SU-DHL-6 (cell line): ENCODE measurements around the gene RAD9B.
"Not testable (repeated sequence)": the region's sequence is repeated elsewhere in the genome, so short reads cannot be mapped to it uniquely, and the experiment has no call there.

Source experiments
- H2AFZ ChIP-seq: fragments of 200-600 bp; sonication (generic); 2 replicates; pipeline ENCODE4 v1.6.1; 2014; ENCODE audit warnings: low read depth, mild to moderate bottlenecking, moderate library complexity, mixed read lengths, antibody characterized with exemption, low read length; ENCODE audit not compliant: severe bottlenecking
- H3F3A ChIP-seq: fragments of 200-600 bp; shearing (Covaris generic); 2 replicates; pipeline ENCODE4 v1.6.0; 2016; ENCODE audit warnings: antibody characterized with exemption, mild to moderate bottlenecking; ENCODE audit not compliant: insufficient read depth
- H3K27ac ChIP-seq: fragments of 200-600 bp; sonication (generic); 2 replicates; pipeline ENCODE4 v1.5.1; 2016; ENCODE audit warnings: low read depth, mild to moderate bottlenecking, low read length, moderate library complexity, mixed read lengths
- H3K27me3 ChIP-seq: fragments of 200-600 bp; sonication (generic), shearing (Covaris generic); 2 replicates; pipeline ENCODE4 v1.6.0; 2014; ENCODE audit warnings: mild to moderate bottlenecking, low read length
- H3K36me3 ChIP-seq: fragments of 200-600 bp; sonication (generic); 2 replicates; pipeline ENCODE4 v1.6.1; 2014; ENCODE audit warnings: mild to moderate bottlenecking, low read length, mixed read lengths
- H3K4me2 ChIP-seq: fragments of 300-600, 200-600 bp; shearing (Covaris generic), sonication (generic); 2 replicates; pipeline ENCODE4 v1.6.0; 2014; ENCODE audit warnings: low read length, low read depth, mild to moderate bottlenecking; ENCODE audit not compliant: poor library complexity, severe bottlenecking
- H3K4me3 ChIP-seq: fragments of 200-600 bp; sonication (generic); 2 replicates; pipeline ENCODE4 v1.5.1; 2014; ENCODE audit warnings: antibody characterized with exemption, low read length, mild to moderate bottlenecking, mixed read lengths; ENCODE audit not compliant: insufficient read depth, poor library complexity, severe bottlenecking
- H3K79me2 ChIP-seq: fragments of 200-600 bp; sonication (generic); 2 replicates; pipeline ENCODE4 v1.6.1; 2014; ENCODE audit warnings: mild to moderate bottlenecking, low read length, moderate library complexity; ENCODE audit not compliant: insufficient read depth
- H3K9ac ChIP-seq: fragments of 200-600 bp; sonication (generic); 2 replicates; pipeline ENCODE4 v1.7.0; 2014; ENCODE audit warnings: mild to moderate bottlenecking, low read length
- H3K9me2 ChIP-seq: fragments of 200-600 bp; sonication (generic); replicated peaks from 2 replicates; pipeline ENCODE4 v1.6.1; 2014; ENCODE audit warnings: low read length; ENCODE audit not compliant: insufficient read depth
- H3K9me3 ChIP-seq: fragments of 200-600 bp; sonication (generic); 2 replicates; pipeline ENCODE4 v1.6.1; 2014; ENCODE audit warnings: low read length, mixed read lengths; ENCODE audit not compliant: insufficient read depth
- H4K20me1 ChIP-seq: fragments of 200-600 bp; sonication (generic); 2 replicates; pipeline ENCODE4 v1.6.1; 2014; ENCODE audit warnings: low read depth, mild to moderate bottlenecking, antibody characterized with exemption, low read length, moderate library complexity, mixed read lengths
- EZH2phosphoT487 ChIP-seq: fragments of 200-600 bp; sonication (generic), shearing (Covaris generic); conservative IDR thresholded peaks from 2 replicates; pipeline ENCODE4 v1.6.1; 2018; ENCODE audit warnings: mild to moderate bottlenecking, antibody characterized with exemption, low read length, moderate library complexity, mixed read lengths
- TF ChIP-seq, protein P1 (sequence below): fragments of 200-600 bp; sonication (generic); IDR thresholded peaks from one replicate; pipeline ENCODE4 v1.5.1; 2017; ENCODE audit warnings: antibody characterized with exemption, mild to moderate bottlenecking, low read length, moderate library complexity; ENCODE audit not compliant: insufficient read depth, poor library complexity, severe bottlenecking

RAD9B gene

DNA sequence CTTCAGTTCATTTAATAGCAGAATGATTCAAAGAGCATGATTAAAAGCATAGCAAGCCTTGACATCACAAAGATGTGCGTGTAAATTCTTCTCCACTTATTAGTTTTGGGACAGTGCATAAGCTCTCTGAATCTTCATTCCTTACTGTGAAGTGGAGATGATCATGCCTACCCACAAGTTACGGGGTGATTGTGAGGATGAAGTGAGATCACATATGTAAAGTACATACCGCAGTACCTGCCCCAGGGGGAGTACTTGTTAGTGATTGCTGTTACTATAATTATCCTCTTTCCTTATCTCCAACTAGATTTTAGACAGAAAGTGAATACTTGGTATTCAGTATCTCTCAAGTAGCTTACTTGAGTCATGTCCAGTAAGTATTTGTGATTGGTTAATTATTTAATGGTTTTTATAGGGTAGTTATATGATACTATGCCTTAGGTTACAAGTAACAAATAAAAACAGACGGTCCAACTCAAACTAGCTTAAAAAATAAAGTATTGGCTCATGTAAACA lies 6.0 kb downstream of the RAD9B start:
- no peaks in the 10 kb centered on the region for H3K79me2 ChIP-seq
- no peak overlapping the region for H2AFZ ChIP-seq
- H3K9me3 ChIP-seq, result no peaks in the 10 kb centered on the region
- no peaks in the 10 kb centered on the region for H3K27me3 ChIP-seq
- H3F3A ChIP-seq, result peaks cover 8% of the 10 kb centered on the region
- no peak overlapping the region for H3K27ac ChIP-seq
- H3K36me3 ChIP-seq, result no peaks in the 10 kb centered on the region
- H4K20me1 ChIP-seq, result no peaks in the 10 kb centered on the region
- no peak overlapping the region for H3K4me2 ChIP-seq
- H3K9ac ChIP-seq, result no peak overlapping the region
- no peak for TF ChIP-seq EZH2phosphoT487
- TF ChIP-seq, protein P1, sequence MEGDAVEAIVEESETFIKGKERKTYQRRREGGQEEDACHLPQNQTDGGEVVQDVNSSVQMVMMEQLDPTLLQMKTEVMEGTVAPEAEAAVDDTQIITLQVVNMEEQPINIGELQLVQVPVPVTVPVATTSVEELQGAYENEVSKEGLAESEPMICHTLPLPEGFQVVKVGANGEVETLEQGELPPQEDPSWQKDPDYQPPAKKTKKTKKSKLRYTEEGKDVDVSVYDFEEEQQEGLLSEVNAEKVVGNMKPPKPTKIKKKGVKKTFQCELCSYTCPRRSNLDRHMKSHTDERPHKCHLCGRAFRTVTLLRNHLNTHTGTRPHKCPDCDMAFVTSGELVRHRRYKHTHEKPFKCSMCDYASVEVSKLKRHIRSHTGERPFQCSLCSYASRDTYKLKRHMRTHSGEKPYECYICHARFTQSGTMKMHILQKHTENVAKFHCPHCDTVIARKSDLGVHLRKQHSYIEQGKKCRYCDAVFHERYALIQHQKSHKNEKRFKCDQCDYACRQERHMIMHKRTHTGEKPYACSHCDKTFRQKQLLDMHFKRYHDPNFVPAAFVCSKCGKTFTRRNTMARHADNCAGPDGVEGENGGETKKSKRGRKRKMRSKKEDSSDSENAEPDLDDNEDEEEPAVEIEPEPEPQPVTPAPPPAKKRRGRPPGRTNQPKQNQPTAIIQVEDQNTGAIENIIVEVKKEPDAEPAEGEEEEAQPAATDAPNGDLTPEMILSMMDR, result no peak
- H3K4me3 ChIP-seq, result no peak overlapping the region
- H3K9me2 ChIP-seq, result no peaks in the 10 kb centered on the region

DNA sequence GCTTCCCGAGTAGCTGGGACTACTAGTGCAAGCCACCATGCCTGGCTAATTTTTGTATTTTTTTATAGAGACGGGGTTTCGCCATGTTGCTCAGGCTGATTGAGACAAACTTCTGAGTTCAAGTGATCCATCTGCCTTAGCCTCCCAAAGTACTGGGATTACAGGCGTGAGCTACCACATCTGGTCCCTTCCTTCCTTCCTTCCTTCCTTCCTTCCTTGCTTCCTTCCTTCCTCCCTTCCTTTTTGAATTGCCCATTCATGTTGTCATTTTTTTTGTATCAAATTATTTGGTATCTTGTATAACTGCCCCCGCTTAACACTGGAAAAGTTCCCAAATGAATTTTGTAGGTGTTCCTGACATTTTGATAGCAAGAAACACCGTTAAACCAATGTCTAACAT lies 11.7 kb downstream of the RAD9B start:
- no peak overlapping the region for H3K4me3 ChIP-seq
- H2AFZ ChIP-seq, result no peak overlapping the region
- no peaks in the 10 kb centered on the region for H3F3A ChIP-seq
- no peak overlapping the region for H3K27ac ChIP-seq
- H3K9me2 ChIP-seq, result no peaks in the 10 kb centered on the region
- H3K27me3 ChIP-seq, result no peaks in the 10 kb centered on the region
- H3K4me2 ChIP-seq, result no peak overlapping the region
- H3K79me2 ChIP-seq, result no peaks in the 10 kb centered on the region
- no peaks in the 10 kb centered on the region for H4K20me1 ChIP-seq
- no peak for TF ChIP-seq EZH2phosphoT487
- TF ChIP-seq, protein P1, result no peak
- no peaks in the 10 kb centered on the region for H3K36me3 ChIP-seq
- no peak overlapping the region for H3K9ac ChIP-seq
- no peaks in the 10 kb centered on the region for H3K9me3 ChIP-seq

DNA sequence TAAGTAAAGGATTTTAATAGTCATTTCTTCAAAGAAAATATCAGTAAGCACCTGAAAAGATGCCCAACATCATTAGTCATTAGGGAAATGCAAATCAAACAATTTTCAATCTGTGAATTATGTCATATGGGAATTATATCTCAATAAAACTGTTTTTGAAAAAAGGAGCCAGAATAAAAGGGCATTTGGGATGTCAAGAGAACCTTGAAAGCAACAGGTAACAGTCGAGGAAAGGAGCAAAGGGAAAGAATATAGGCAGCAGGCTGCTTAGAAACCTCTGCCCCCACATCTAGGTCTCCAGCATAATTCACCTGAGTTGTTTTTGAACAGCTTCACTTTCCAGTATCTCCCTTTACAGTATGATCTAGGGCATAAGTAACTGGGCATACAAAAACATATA lies 12.2 kb downstream of the RAD9B start:
- H3K27ac ChIP-seq, result no peak overlapping the region
- H2AFZ ChIP-seq, result no peak overlapping the region
- no peaks in the 10 kb centered on the region for H3K36me3 ChIP-seq
- no peaks in the 10 kb centered on the region for H3F3A ChIP-seq
- no peaks in the 10 kb centered on the region for H3K27me3 ChIP-seq
- H3K4me2 ChIP-seq, result no peak overlapping the region
- no peak overlapping the region for H3K9ac ChIP-seq
- no peaks in the 10 kb centered on the region for H3K79me2 ChIP-seq
- H3K4me3 ChIP-seq, result no peak overlapping the region
- no peaks in the 10 kb centered on the region for H4K20me1 ChIP-seq
- no peaks in the 10 kb centered on the region for H3K9me3 ChIP-seq
- no peaks in the 10 kb centered on the region for H3K9me2 ChIP-seq
- no peak for TF ChIP-seq EZH2phosphoT487
- TF ChIP-seq, protein P1, result no peak

DNA sequence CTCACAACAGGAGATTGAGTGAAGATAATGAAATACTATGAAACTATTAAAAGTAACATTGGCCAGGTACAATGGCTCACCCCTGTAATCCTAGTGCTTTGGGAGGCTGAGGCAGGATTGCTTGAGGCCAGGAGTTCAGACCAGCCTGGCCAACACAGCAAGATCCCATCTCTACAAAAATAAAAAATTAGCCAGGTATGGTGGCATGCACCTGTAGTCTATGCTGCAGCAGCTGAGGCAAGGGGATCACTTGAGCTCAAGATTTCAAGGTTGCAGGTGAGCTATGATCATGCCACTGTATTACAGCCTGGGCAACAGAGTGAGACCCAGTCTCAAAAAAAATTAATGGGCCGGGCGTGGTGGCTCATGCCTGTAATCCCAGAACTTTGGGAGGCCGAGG lies 14.9 kb downstream of the RAD9B start:
- Histone ChIP-seq H3K4me3 (no peak overlapping the region), H3K4me2 (no peak overlapping the region), H3K79me2 (no peaks in the 10 kb centered on the region), H3K27me3 (no peaks in the 10 kb centered on the region), H3K36me3 (no peaks in the 10 kb centered on the region), H3F3A (no peaks in the 10 kb centered on the region), H4K20me1 (no peaks in the 10 kb centered on the region), H3K9me3 (no peaks in the 10 kb centered on the region), H2AFZ (no peak overlapping the region), H3K9ac (no peak overlapping the region), H3K27ac (no peak overlapping the region), H3K9me2 (no peaks in the 10 kb centered on the region)
- TF ChIP-seq EZH2phosphoT487, result no peak
- TF ChIP-seq, protein P1, result no peak

DNA sequence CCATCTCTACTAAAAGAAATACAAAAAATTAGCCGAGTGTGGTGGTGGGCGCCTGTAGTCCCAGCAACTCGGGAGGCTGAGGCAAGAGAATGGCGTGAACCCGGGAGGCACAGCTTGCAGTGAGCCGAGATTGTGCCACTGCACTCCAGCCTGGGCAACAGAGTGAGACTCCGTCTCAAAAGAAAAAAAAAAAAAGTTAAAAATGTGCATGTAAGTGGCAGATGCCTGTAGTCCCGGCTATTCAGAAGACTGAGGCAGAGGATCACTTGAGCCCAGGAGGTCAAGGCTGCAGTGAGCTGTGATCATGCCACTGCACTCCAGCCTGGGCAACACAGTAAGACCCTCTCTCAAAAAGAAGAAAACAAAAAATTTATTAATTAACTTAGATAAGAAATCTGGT lies 15.9 kb downstream of the RAD9B start:
- not testable (repeated sequence) for H3K36me3 ChIP-seq, H3K27ac ChIP-seq, H3K9me3 ChIP-seq, H3K9me2 ChIP-seq, H4K20me1 ChIP-seq, H3K79me2 ChIP-seq, H2AFZ ChIP-seq, H3K4me2 ChIP-seq, H3K27me3 ChIP-seq, H3F3A ChIP-seq, H3K4me3 ChIP-seq, H3K9ac ChIP-seq
